Left lung (tissue), 10 donors: ENCODE data around the gene SHOX. TPM values are rescaled to one million over a fixed set of nuclear protein-coding genes. Genes with fewer than 3 reads are reported as not detected.

Source experiments
- ATAC-seq: fragments of 200-7000 bp; cut with Tn5 transposase; one replicate; pipeline ENCODE4 v1.9.1; 2020; ENCODE audit warnings: moderate library complexity
- DNase-seq, 4 donors: peaks; one replicate each; pipeline ENCODE4 v3.0.0-alpha.2; 2013 to 2020
- H3K27ac ChIP-seq, 2 donors: fragments of 200-600 bp; sonication (generic) in 1 of 2; one replicate each; pipeline versions ENCODE4 v1.5.0 to v1.8.0; 2020 to 2021
- H3K27me3 ChIP-seq, 2 donors: fragments of 200-600 bp; sonication (generic) in 1 of 2; one replicate each; pipeline versions ENCODE4 v1.5.0 to v1.8.0; 2020 to 2021
- H3K36me3 ChIP-seq, 2 donors: fragments of 200-600 bp; sonication (generic) in 1 of 2; one replicate each; pipeline versions ENCODE4 v1.5.0 to v1.8.0; 2020 to 2021
- H3K4me1 ChIP-seq, 2 donors: fragments of 200-600 bp; one replicate each; pipeline ENCODE4 v1.8.0; 2021
- H3K4me3 ChIP-seq, 2 donors: fragments of 200-600 bp; sonication (generic) in 1 of 2; one replicate each; pipeline versions ENCODE4 v1.5.0 to v1.8.0; 2020 to 2021; ENCODE audit warnings: mild to moderate bottlenecking in 1 of 2
- H3K9me3 ChIP-seq, 2 donors: fragments of 200-600 bp; sonication (generic) in 1 of 2; one replicate each; pipeline versions ENCODE4 v1.5.0 to v1.8.0; 2020 to 2021
- intact Hi-C, 2 donors: fragments of 100-400 bp; cut with DNase I; formaldehyde crosslinking; loops; one replicate each; pipeline versions ENCODE4 v1.11.2 to v1.14.2; 2022
- polyA plus RNA-seq, 6 donors: library from polyadenylated mRNA; unstranded; fragments of 120-200 nt; gene quantifications; one replicate each; pipeline ENCODE4 v1.2.1, GENCODE V29; 2013; ENCODE audit not compliant: insufficient read length in 6 of 6
- total RNA-seq, 2 donors: library from RNA; stranded (reverse); fragmentation: NEBNext Ultra II Directional; extraction: Animal tissue kit (Norgen Biotek cat#: 25700); gene quantifications; one replicate each; pipeline ENCODE4 v1.2.1, GENCODE V29; 2021
- TF ChIP-seq, protein P1 (sequence below), 2 donors: fragments of 200-600 bp; sonication (generic) in 1 of 2; IDR thresholded peaks; one replicate each; pipeline versions ENCODE4 v1.5.0 to v1.8.0; 2021; ENCODE audit warnings: antibody characterized with exemption in 2 of 2
- donor health status: DM: no; HTN: yes; CAD: no.
- donor health status: DM: no; HTN: no; CAD: no.

Gene SHOX
- total and polyA plus RNA-seq, 8 donors: 0.04 to 0.26 (median 0.14) TPM; not detected in 2

DNA sequence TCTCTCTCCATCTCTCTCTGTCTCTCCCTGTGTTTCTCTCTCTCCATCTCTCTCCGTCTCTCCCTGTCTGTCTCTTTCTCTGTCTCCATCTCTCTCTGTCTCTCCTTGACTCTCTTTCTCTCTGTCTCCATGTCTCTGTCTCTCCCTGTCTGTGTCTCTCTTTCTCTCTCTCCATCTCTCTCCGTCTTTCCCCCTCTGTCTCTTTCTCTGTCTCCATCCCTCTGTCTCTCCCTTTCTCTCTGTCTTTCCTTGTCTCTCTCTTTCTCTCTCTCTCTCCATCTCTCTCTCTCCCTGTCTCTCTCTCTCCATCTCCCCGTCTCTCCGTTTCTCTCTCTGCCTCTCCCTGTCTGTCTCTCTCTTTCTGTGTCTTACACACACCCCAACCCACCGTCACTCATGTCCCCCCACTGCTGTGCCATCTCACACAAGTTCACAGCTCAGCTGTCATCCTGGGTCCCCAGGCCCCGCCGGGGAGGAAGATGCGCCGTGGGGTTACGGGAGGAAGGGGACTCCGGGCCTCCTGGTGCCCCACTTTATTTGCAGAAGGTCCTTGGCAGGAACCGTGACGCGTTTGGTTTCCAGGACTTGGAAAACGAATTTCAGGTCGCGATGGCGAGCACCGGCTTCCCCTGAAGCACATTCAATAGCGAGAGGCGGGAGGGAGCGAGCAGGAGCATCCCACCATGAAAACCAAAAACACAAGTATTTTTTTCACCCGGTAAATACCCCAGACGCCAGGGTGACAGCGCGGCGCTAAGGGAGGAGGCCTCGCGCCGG lies 1.2 kb upstream of the SHOX start:
- Histone ChIP-seq H3K4me1 (no peaks in the 10 kb centered on the region), H3K36me3 (no peaks in the 10 kb centered on the region), H3K27ac (no peak overlapping the region), H3K9me3 (no peaks in the 10 kb centered on the region), H3K27me3 (peaks cover 48 to 82% of the 10 kb centered on the region in 2 donors), H3K4me3 (no peak overlapping the region)
- DNase-seq (no peak), ATAC-seq (no peak)
- TF ChIP-seq, protein P1, sequence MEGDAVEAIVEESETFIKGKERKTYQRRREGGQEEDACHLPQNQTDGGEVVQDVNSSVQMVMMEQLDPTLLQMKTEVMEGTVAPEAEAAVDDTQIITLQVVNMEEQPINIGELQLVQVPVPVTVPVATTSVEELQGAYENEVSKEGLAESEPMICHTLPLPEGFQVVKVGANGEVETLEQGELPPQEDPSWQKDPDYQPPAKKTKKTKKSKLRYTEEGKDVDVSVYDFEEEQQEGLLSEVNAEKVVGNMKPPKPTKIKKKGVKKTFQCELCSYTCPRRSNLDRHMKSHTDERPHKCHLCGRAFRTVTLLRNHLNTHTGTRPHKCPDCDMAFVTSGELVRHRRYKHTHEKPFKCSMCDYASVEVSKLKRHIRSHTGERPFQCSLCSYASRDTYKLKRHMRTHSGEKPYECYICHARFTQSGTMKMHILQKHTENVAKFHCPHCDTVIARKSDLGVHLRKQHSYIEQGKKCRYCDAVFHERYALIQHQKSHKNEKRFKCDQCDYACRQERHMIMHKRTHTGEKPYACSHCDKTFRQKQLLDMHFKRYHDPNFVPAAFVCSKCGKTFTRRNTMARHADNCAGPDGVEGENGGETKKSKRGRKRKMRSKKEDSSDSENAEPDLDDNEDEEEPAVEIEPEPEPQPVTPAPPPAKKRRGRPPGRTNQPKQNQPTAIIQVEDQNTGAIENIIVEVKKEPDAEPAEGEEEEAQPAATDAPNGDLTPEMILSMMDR (IDR thresholded peaks at IDR 0.05): no peak
- intact Hi-C loops: no loop called here

DNA sequence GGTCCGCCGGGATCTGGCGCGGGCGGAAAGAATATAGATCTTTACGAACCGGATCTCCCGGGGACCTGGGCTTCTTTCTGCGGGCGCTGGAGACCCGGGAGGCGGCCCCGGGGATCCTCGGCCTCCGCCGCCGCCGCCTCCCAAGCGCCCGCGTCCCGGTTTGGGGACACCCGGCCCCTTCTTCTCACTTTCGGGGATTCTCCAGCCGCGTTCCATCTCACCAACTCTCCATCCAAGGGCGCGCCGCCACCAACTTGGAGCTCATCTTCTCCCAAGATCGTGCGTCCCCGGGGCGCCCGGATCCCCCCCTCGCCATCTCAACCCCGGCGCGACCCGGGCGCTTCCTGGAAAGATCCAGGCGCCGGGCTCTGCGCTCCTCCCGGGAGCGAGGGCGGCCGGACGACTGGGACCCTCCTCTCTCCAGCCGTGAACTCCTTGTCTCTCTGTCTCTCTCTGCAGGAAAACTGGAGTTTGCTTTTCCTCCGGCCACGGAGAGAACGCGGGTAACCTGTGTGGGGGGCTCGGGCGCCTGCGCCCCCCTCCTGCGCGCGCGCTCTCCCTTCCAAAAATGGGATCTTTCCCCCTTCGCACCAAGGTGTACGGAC lies 482 bp upstream of the SHOX start:
- Histone ChIP-seq H3K27me3 (peaks cover 55 to 84% of the 10 kb centered on the region in 2 donors), H3K27ac (no peak overlapping the region), H3K9me3 (no peaks in the 10 kb centered on the region), H3K36me3 (no peaks in the 10 kb centered on the region), H3K4me3 (no peak overlapping the region), H3K4me1 (no peaks in the 10 kb centered on the region)
- TF ChIP-seq, protein P1 (IDR thresholded peaks at IDR 0.05): no peak
- intact Hi-C loops: no loop called here
- no peak for ATAC-seq
- no peak for DNase-seq

DNA sequence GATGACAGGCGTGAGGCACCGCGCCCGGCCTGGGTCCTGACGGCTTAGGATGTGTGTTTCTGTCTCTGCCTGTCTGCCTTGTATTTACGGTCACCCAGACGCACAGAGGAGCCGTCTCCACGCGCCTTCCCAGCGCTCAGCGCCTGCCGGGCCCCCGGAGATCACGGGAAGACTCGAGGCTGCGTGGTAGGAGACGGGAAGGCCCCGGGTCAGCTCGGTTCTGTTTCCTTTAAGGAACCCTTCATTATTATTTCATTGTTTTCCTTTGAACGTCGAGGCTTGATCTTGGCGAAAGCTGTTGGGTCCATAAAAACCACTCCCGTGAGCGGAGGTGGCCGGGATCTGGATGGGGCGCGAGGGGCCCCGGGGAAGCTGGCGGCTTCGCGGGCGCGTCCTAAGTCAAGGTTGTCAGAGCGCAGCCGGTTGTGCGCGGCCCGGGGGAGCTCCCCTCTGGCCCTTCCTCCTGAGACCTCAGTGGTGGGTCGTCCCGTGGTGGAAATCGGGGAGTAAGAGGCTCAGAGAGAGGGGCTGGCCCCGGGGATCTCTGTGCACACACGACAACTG lies 1.3 kb downstream of the SHOX start:
- TF ChIP-seq, protein P1 (IDR thresholded peaks at IDR 0.05): no peak
- ATAC-seq: no peak
- no peaks in the 10 kb centered on the region for H3K4me1 ChIP-seq
- no peak overlapping the region for H3K27ac ChIP-seq
- intact Hi-C loops: no loop called here
- H3K4me3 ChIP-seq: no peak overlapping the region
- DNase-seq: no peak
- H3K27me3 ChIP-seq: peaks cover 67 to 86% of the 10 kb centered on the region in 2 donors
- no peaks in the 10 kb centered on the region for H3K9me3 ChIP-seq
- H3K36me3 ChIP-seq: no peaks in the 10 kb centered on the region

DNA sequence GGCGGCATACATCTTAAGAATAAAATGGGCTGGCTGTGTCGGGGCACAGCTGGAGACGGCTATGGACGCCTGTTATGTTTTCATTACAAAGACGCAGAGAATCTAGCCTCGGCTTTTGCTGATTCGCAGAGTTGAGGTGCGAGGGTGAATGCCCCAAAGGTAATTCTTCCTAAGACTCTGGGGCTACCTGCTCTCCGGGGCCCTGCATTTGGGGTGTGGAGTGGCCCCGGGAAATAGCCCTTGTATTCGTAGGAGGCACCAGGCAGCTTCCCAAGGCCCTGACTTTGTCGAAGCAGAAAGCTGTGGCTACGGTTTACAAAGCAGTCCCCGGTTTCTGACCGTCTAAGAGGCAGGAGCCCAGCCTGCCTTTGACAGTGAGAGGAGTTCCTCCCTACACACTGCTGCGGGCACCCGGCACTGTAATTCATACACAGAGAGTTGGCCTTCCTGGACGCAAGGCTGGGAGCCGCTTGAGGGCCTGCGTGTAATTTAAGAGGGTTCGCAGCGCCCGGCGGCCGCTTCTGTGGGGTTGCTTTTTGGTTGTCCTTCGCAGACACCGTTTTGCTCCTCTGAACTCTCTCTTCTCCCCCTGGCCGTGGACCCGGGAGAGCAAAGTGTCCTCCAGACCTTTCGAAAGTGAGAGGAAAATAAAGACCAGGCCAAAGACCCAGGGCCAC lies 1.9 kb downstream of the SHOX start:
- ATAC-seq (no peak), DNase-seq (no peak)
- intact Hi-C loops: no loop called here
- H3K27ac ChIP-seq: no peak overlapping the region
- TF ChIP-seq, protein P1 (IDR thresholded peaks at IDR 0.05): no peak
- no peaks in the 10 kb centered on the region for H3K36me3 ChIP-seq
- peaks cover 0 to 3% of the 10 kb centered on the region in 2 donors for H3K4me1 ChIP-seq
- no peak overlapping the region for H3K4me3 ChIP-seq
- H3K27me3 ChIP-seq: peaks cover 72 to 86% of the 10 kb centered on the region in 2 donors
- no peaks in the 10 kb centered on the region for H3K9me3 ChIP-seq
